Neural progenitor cell (in vitro differentiated cells): ENCODE measurements around the gene MARCHF3. TPM values are rescaled to one million over a fixed set of nuclear protein-coding genes. Genes with fewer than 3 reads are reported as not detected.

Experiments used
- DNase-seq: peaks from one replicate; pipeline ENCODE4 v3.0.0-alpha.2; 2016; ENCODE audit warnings: low spot score
- H2AFZ ChIP-seq: fragments of 200-600 bp; sonication (generic); replicated peaks from 2 replicates; pipeline ENCODE4 v1.6.1; 2016; ENCODE audit warnings: antibody characterized with exemption
- H3F3A ChIP-seq: fragments of 200-600 bp; sonication (generic); 2 replicates; pipeline ENCODE4 v1.6.1; 2016; ENCODE audit warnings: antibody characterized with exemption, low read depth
- H3K27ac ChIP-seq: fragments of 200-600 bp; sonication (generic); 2 replicates; pipeline ENCODE4 v1.5.1; 2016; ENCODE audit warnings: mild to moderate bottlenecking
- H3K27me3 ChIP-seq: fragments of 200-600 bp; sonication (generic); 2 replicates; pipeline ENCODE4 v1.6.1; 2016; ENCODE audit warnings: mild to moderate bottlenecking, moderate library complexity
- H3K36me3 ChIP-seq: fragments of 200-600 bp; sonication (generic); 2 replicates; pipeline ENCODE4 v1.5.1; 2016
- H3K4me1 ChIP-seq: fragments of 200-600 bp; sonication (generic); 2 replicates; pipeline ENCODE4 v1.6.1; 2016; ENCODE audit warnings: mixed run types
- H3K4me2 ChIP-seq: fragments of 200-600 bp; sonication (generic); 2 replicates; pipeline ENCODE4 v1.6.1; 2016
- H3K4me3 ChIP-seq: fragments of 200-600 bp; sonication (generic); 2 replicates; pipeline ENCODE4 v1.5.1; 2016
- H3K79me2 ChIP-seq: fragments of 200-600 bp; sonication (generic); 2 replicates; pipeline ENCODE4 v1.6.1; 2016; ENCODE audit warnings: low read depth
- H3K9ac ChIP-seq: fragments of 200-600 bp; sonication (generic); 2 replicates; pipeline ENCODE4 v1.6.1; 2016
- H3K9me3 ChIP-seq: fragments of 200-600 bp; sonication (generic); 2 replicates; pipeline ENCODE4 v1.5.1; 2016; ENCODE audit warnings: low read depth
- H4K20me1 ChIP-seq: fragments of 200-600 bp; sonication (generic); 2 replicates; pipeline ENCODE4 v1.6.1; 2016; ENCODE audit warnings: low read depth
- H3K27ac Mint-ChIP-seq: 3 replicates; pipeline ENCODE4 v1.8.0; 2021; ENCODE audit warnings: mixed read lengths
- H3K27me3 Mint-ChIP-seq: 2 replicates; pipeline ENCODE4 v1.8.0; 2022; ENCODE audit warnings: low read depth, mild to moderate bottlenecking, inconsistent platforms, moderate library complexity, mixed read lengths; ENCODE audit not compliant: insufficient read depth
- H3K36me3 Mint-ChIP-seq: 3 replicates; pipeline ENCODE4 v1.8.0; 2021; ENCODE audit warnings: mixed read lengths
- H3K4me1 Mint-ChIP-seq: 3 replicates; pipeline ENCODE4 v1.8.0; 2021; ENCODE audit warnings: mixed read lengths
- H3K4me3 Mint-ChIP-seq: 3 replicates; pipeline ENCODE4 v1.8.0; 2021; ENCODE audit warnings: mild to moderate bottlenecking, moderate library complexity, mixed read lengths
- H3K9me3 Mint-ChIP-seq: 3 replicates; pipeline ENCODE4 v1.8.0; 2020; ENCODE audit warnings: mixed read lengths
- CTCF ChIP-seq: fragments of 200-600 bp; sonication (generic); IDR thresholded peaks from 2 replicates; pipeline ENCODE4 v1.5.1; 2017; ENCODE audit warnings: antibody characterized with exemption, mild to moderate bottlenecking
- EZH2 ChIP-seq: fragments of 200-600 bp; sonication (generic); IDR thresholded peaks from 2 replicates; pipeline ENCODE4 v1.6.1; 2017; ENCODE audit warnings: antibody characterized with exemption, mild to moderate bottlenecking, moderate library complexity
- EZH2phosphoT487 ChIP-seq: fragments of 200-600 bp; sonication (generic); IDR thresholded peaks from 2 replicates; pipeline ENCODE4 v1.6.1; 2017; ENCODE audit warnings: antibody characterized with exemption
- total RNA-seq: library from RNA; depleted of rRNA; stranded (reverse); fragments of >200 nt; gene quantifications from 2 replicates; pipeline ENCODE4 v1.2.3, GENCODE V29; 2015; ENCODE audit warnings: low replicate concordance

The MARCHF3 gene
- total RNA-seq, 1 donor from 2014 or later, result 6.1 TPM

- TF ChIP-seq EZH2 (no peak), CTCF (no peak), EZH2phosphoT487 (no peak)
- no peak for DNase-seq
- H3K36me3 Mint-ChIP-seq, result no peaks in the 10 kb centered on the region
- Histone ChIP-seq H3K4me3 (no peak overlapping the region), H3K27me3 (no peaks in the 10 kb centered on the region), H3K4me1 (no peaks in the 10 kb centered on the region), H3K4me2 (no peak overlapping the region), H3K27ac (no peak overlapping the region), H3K9ac (no peak overlapping the region), H3K79me2 (no peaks in the 10 kb centered on the region), H3K9me3 (no peaks in the 10 kb centered on the region), H3K36me3 (no peaks in the 10 kb centered on the region), H2AFZ (no peak overlapping the region), H4K20me1 (no peaks in the 10 kb centered on the region), H3F3A (no peaks in the 10 kb centered on the region)
- no peaks in the 10 kb centered on the region for H3K27me3 Mint-ChIP-seq
- no peak overlapping the region for H3K27ac Mint-ChIP-seq
- no peak overlapping the region for H3K4me3 Mint-ChIP-seq
- H3K9me3 Mint-ChIP-seq, result no peaks in the 10 kb centered on the region
- peaks cover 4% of the 10 kb centered on the region for H3K4me1 Mint-ChIP-seq
Observed at GRCh38 chr5:126931963-126932660, 98.2 kb downstream of the MARCHF3 start.

GRCh38 chr5:126928041-126928440, 102.3 kb downstream of the MARCHF3 start:
- Histone ChIP-seq H3F3A (no peaks in the 10 kb centered on the region), H2AFZ (no peak overlapping the region), H3K27ac (no peak overlapping the region), H3K27me3 (no peaks in the 10 kb centered on the region), H3K4me2 (no peak overlapping the region), H3K4me1 (no peaks in the 10 kb centered on the region), H3K36me3 (no peaks in the 10 kb centered on the region), H4K20me1 (no peaks in the 10 kb centered on the region), H3K4me3 (no peak overlapping the region), H3K9ac (no peak overlapping the region), H3K9me3 (no peaks in the 10 kb centered on the region), H3K79me2 (no peaks in the 10 kb centered on the region)
- TF ChIP-seq CTCF, result no peak
- no peak for TF ChIP-seq EZH2
- no peaks in the 10 kb centered on the region for H3K36me3 Mint-ChIP-seq
- peaks cover 17% of the 10 kb centered on the region for H3K4me1 Mint-ChIP-seq
- DNase-seq, result no peak
- peaks cover 2% of the 10 kb centered on the region for H3K27me3 Mint-ChIP-seq
- H3K9me3 Mint-ChIP-seq, result no peaks in the 10 kb centered on the region
- H3K4me3 Mint-ChIP-seq, result no peak overlapping the region
- H3K27ac Mint-ChIP-seq, result no peak overlapping the region

- Histone ChIP-seq H3K36me3 (no peaks in the 10 kb centered on the region), H3K9ac (no peak overlapping the region), H3K9me3 (no peaks in the 10 kb centered on the region), H4K20me1 (no peaks in the 10 kb centered on the region), H3K27ac (no peak overlapping the region), H2AFZ (no peak overlapping the region), H3K4me2 (no peak overlapping the region), H3F3A (no peaks in the 10 kb centered on the region), H3K27me3 (no peaks in the 10 kb centered on the region), H3K79me2 (no peaks in the 10 kb centered on the region), H3K4me3 (no peak overlapping the region), H3K4me1 (no peaks in the 10 kb centered on the region)
- peaks cover 19% of the 10 kb centered on the region for H3K4me1 Mint-ChIP-seq
- H3K9me3 Mint-ChIP-seq, result no peaks in the 10 kb centered on the region
- no peak for DNase-seq
- no peak for TF ChIP-seq CTCF
- TF ChIP-seq EZH2phosphoT487, result no peak
- no peak for TF ChIP-seq EZH2
- H3K27me3 Mint-ChIP-seq, result peaks cover 2% of the 10 kb centered on the region
- no peak overlapping the region for H3K27ac Mint-ChIP-seq
- H3K36me3 Mint-ChIP-seq, result no peaks in the 10 kb centered on the region
- no peak overlapping the region for H3K4me3 Mint-ChIP-seq
Observed at GRCh38 chr5:126927429-126927828, 102.9 kb downstream of the MARCHF3 start.
